AG08396 (cell line): Measurements from ENCODE around the gene GLG1.
"Not testable (repeated sequence)": the region's sequence is repeated elsewhere in the genome, so short reads cannot be mapped to it uniquely, and the experiment has no call there.

Experiments
- DNase-seq: peaks from one replicate; pipeline ENCODE4 v3.0.0; 2012; ENCODE audit warnings: low spot score, mixed read lengths

The GLG1 gene

DNA sequence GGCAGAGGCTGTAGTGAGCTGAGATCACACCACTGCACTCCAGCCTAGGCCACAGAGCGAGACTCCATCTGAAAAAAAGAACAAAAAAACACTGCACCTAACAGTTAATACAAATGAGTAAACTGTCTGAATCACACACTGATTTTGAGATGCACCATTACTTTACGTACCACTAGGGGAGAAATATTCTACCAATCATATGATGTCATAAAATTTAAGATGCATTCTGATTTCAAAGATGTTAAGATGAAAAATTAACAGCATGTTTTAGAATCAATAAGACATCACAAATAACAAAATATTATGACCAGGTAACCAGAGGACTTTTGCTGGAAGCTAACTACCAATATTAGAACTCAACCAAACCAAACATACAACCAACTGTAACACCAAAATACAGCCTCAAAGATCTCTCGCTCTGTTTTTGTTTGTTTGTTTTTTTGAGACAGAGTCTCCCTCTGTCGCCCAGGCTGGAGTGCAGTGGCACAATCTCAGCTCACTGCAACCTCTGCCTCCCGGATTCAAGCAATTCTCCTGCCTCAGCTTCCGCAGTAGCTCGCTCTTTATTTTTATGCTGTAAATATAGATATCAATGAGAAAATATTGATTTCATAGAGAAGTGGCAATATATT is 31.6 kb downstream of the GLG1 start:
- DNase-seq, result no peak

DNA sequence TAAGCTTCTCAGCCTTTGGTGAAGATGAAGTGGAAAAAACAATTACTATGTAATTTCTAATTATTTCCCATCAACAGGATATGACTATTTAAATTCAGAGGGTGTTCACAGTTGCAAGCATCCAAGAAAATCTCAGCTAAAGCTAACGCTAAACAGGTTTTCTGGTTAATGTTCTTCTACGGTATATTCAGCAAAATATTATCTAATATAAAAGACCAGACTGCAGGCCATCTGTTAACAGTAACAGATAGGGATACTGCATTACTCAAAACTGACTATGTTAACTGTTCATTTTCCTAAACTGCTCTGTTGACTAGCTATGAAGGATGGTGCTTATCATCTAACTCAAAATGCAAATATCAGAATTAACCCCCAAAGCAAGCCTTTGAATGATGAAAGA is 32.8 kb downstream of the GLG1 start:
- DNase-seq, result no peak

DNA sequence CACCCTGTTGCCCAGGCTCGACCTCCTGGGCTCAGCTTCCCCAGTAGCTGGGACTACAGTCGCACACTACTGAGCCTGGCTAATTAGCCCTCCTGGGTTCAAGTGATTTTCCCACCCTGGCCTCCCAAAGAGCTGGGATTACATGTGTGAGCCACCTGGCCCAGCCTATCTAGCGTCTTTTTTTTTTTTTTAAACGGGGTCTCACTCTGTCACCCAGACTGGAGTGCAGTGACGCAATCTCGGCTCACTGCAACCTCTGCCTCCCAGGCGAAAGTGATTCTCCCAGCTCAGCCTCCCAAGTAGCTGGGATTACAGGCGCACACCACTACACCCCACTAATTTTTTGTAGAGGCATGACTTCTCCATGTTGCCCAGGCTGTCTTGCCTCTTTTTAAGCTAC is 33.3 kb downstream of the GLG1 start:
- no peak for DNase-seq

DNA sequence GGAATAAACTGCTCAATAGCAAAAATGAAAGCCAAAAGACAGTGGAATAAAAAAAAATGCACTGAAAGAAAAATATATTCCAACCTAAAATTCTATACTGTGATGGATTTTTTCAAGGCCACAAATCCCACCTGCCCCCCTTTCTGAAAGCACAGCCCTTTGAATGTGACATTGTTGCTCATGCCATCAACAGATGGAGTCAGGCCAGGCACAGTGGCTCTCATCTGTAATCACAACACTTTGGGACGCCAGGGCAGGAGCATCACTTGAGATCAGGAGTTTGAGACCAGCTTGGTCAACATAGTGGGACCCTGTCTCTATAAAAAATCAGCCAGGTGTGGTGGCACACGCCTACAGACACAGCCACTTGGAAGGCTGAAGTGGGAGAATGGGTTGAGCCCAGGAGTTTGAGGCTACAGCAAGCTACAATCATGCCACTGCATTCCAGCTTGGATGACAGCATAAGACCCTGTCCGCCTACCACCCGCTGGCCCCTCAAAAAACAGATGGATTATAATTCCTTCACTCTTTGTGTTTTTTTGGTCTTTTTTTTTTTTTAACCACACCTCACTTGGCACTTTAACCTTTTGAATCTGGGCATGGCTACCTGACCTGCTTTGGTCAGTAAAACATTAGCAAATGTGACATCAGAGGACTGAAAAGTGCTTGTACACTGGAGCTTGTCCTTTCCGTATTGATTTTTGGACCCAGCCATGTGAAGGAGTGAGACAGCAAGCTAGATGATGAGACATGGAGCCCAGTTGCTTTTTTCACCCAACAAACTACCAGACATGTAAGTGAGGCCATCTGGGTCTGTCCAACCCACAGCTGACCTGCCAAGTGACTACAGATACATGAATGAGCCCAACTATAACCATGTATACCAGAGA is 36.3 kb downstream of the GLG1 start:
- no peak for DNase-seq

DNA sequence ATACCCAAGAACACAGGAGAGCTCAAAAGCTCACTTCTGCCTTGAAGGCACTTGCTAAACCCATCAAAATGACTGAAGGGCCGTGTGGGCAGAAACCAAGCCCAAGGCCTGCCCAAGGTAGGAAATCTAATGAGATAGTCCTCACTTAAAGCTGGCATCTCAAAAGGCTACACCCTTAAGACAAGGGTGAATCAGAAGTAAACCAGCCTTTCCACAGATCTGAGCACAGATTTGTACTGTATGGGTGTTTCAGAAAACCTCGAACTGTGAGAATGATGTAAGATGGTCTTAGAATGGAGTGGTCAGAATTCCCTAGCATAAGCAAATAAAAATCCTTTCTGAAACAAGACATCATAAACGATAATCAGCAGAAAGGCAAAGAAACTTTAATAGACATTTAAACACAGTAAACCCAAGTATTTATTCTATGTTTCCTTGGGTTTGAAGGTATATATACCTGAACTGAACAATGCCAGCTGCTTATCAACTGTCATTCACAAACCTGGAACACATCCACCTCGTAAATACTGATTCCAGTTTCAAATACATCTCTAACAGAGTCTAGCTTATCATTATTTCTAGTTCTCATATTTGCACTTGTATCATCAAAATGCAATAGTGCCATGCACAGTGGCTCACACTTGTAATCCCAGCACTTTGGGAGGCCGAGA is 37.8 kb downstream of the GLG1 start:
- peak; percentile 27 for DNase-seq

DNA sequence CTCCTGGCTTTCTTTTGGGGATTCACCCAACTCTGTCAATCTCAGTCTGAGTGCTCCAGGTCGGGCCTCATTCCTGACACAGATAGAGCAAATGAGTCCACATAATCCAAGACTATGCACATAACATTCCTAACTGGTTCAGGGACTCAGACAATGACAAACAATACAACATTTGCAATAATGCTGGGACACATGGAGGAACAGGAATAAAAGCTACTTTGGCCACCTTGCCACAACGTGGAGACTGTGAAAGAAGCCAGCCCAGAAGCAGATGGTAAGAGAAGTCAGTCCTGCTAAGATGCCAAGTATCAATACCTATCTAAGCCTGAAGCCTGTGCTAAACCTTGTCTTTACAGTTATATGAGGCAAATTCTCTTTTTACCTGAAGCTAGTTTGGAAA is 39.0 kb downstream of the GLG1 start:
- DNase-seq, result no peak

DNA sequence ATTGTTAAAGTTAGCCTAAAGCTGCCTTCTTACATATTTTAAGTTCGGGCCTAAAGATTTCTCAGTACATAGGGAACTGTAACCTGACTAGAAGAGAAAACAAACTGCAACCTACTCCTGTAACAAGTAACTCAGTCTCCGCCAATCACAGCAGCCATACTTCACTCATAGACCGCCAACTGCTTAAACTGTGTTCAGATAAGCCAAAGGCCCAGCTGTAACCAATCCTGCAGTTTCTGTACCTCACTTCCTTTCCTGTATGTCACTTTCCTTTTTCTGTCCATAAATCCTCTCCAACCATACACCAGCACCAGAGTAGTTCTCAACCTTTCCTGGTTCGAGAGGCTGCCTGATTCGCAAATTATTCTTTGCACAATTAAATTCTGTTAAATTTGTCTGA is 41.5 kb downstream of the GLG1 start:
- DNase-seq, result no peak

DNA sequence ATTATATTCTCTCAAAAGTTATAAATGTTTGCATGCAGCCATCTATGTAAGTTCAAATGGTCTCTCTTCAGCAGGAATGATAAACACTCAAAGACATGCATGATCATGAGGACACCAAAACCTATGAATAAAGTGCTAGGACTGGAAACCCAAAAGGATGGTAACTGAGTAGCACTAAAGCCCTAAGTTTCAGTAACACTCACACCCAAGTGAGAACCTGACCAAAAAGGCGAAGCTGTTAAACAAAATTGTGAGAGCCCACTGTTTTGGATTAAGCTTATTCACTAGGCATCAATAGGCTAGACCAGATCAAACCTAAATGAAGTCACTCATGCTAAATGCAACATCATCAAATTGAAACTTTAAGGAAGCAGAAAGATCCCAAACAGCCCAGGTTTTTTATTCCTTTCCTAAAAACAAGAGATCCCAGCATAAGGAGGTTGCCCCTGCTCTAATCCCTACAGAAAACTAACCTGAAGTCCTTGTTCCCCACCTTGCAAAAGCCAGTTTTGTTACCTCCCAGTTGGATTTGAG is 42.4 kb downstream of the GLG1 start:
- no peak for DNase-seq

DNA sequence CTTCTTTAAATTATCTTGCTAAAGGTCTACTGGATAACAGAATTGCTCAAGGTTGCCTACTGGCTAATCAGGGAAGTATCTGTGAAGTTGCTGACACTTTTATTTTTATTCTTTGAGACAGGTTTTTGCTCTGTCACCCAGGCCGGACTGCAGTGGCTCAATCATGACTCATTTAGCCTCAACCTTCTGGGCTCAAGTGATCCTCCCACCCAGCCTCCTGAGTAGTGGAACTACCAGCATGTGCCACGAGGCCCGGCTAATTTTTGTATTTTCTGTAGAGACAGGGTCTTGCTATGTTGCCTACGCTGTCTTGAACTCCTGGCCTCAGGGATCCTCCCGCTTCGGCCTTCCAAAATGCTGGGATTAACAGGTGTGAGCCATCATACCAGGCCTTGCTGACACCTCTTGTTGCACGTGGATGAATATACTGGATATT is 43.1 kb downstream of the GLG1 start:
- DNase-seq, result no peak

DNA sequence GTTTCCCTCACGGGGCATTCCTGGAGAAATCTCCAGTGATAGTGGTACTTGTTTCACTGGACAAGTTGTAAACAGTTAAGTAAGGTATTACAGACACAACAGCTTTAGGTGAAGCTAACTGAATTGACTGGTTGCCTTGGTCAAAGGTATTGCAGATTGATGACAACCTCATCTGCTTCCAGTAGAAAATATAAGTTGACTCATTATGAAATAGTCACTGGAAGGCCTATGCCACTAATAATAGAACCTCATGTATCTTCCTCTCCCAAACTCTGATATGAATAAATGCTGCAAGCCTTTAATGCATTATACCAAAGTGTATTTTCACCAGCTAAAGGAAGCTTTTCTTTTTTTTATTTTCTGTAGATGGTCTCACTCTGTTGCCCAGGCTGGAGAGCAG is 44.8 kb downstream of the GLG1 start:
- no peak for DNase-seq

DNA sequence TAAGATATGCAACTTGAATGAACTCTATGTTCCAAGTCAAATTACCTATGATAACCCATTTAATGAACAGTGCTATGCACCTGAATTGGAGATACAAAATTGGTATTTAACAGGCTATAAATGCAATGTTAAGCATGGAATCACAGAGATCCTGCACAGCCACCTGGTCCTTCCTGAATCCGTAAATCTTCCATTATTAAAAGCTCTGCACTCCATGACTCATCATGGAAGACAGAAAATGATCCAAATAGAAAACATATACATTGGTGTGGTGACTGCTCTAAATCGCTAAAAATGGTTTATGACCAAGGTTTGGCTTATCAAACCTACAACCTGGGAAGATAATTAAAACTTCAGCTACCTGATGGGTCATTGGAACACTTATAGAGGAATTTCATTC is 45.3 kb downstream of the GLG1 start:
- no peak for DNase-seq

DNA sequence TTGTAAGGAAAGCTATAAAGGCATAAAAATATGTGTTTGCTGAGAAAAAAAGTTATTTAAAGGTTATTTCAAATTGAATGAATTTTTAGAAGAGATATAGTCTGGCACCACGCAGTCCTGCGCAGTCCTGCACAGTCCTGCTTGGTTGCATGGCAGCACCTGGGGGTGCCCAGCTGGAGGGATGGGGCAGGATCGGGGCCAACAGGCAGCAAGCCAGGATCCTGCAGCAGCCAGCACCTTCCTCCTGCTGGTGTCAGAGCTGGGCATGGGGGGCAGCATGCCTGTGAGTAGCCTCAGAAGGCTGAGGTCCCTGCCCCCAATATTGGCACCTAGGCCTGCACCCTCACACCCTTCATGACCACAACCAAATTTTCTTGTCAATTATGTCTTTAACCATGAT is 46.0 kb downstream of the GLG1 start:
- no peak for DNase-seq

DNA sequence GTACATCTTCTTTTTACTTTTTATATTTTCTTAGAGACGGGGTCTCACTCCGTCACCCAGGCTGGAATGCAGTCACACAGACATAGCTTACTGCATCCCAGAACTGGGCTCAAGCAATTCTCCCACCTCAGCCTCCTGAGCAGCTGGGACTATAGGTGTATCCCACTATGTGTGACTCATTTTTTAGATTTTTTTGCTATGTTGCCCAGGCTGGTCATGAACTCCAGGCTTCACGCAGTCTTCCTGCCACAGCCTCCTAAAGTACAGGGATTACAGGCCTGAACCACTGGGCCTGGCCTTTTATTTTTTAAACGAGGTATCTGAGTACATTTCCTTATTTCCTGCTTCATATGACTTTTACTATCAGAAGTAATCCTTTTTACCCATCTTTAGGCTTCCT is 48.0 kb downstream of the GLG1 start:
- no peak for DNase-seq

DNA sequence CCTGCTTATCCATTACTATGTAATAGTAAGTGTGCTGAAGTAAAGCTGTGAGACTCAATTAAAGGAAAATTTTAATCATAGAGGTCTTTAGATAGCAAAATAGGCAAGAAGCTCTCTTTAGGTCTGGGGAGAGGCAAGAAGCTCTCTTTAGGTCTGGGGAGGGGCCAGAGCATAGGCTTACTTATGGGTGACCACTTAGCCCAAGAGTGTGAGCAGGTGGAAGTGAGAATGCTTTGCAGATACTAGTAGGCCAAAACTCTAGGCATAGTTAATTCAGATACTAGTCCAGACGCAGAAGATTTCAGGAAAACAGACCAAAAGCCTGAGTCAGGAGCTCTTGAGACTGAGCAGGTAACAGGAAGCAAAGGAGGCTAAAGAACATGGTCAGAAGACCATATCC is 49.6 kb downstream of the GLG1 start:
- DNase-seq, result no peak

DNA sequence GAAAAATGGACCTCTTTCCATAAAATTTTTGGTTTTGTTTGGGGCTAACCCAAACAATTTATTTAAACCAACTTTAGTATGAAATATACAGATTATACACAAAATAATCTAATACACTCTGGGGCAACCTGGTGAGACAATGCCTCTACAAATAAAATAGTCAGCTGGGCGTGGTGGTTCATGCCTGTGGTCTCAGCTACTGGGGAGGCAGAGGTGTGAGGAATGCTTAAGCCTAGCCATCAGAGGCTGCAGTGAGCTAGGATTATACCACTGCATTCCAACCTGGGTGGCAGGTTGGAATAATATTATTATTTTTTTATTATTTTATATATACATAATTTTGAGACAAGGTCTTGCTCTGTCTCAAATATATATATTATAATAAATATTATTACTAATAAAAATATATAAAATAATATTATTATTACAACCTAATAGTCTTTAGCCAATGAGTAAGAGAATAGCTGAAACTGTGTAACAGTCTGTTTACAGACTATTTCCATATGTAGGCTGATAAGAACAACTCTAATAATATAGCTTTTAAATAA is 50.5 kb downstream of the GLG1 start:
- no peak for DNase-seq

DNA sequence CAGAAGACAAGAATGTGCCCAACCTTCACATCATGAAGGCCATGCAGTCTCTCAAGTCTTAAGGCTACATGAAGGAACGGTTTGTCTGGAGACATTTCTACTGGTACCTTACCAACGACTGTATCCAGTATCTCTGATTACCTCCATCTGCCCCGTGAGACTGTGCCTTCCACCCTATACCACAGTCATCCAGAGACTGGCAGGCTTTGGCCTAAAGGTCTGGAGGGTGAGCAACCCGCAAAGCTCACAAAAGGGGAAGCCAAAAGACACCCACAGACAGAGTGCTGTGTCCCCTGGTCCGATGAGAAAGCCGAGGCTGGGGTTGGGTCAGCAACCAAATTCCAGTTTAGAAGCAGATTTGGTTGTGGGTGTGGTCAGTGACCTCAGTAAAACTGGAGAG is 54.6 kb downstream of the GLG1 start:
- not testable (repeated sequence) for DNase-seq

DNA sequence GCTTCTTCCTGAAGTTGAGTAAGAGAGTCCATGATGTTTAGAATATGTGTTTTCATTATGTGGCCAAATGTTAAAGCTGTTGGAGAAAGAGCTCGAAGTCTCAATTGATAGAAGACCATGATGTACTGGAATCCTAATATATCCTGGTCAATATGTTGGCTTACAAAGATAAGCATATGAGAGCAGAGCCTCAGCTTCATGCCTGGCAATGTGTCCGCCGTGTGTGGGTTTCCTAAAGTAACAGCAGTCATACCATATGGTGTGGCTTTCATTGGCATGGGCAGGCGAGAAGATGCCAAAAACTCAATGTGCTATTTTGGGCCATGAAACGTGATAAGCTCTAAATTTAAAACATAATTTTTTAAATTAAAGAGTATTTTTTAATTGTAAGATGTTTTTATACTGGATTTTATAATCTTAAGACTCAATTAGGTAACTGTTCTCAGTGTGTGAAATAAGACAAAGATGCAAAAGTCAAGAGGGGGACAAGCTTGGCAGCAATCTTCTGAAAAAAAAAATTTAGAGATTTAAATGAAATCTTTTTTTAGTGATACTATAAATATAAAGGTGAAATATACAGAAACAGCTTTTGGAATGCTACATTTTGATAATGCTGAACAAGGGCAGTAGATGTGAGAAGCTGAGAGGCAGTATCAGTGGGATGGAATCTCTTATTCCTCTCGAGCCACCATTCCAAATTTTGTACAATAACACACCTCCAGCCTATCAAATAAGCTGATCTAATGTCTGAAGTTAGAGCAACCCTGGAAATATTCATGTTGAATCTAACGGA is 56.5 kb downstream of the GLG1 start:
- not testable (repeated sequence) for DNase-seq

DNA sequence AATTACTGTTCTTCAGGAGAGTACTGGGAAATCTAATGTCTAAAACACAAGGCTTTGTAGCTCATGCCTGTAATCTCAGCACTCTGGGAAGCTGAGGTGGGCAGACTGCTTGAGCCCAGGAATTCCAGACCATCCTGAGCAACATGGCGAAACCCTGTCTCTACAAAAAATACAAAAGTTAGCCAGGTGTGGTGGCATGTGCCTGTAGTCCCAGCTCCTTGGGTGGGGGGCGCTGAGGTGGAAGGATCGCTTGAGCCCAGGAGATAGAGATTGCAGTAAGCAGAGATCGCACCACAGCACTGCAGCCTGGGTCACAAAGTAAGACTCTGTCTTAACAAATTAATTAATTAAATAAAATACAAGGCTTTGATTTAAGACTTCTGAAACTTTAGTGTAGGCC is 60.8 kb downstream of the GLG1 start:
- not testable (repeated sequence) for DNase-seq

DNA sequence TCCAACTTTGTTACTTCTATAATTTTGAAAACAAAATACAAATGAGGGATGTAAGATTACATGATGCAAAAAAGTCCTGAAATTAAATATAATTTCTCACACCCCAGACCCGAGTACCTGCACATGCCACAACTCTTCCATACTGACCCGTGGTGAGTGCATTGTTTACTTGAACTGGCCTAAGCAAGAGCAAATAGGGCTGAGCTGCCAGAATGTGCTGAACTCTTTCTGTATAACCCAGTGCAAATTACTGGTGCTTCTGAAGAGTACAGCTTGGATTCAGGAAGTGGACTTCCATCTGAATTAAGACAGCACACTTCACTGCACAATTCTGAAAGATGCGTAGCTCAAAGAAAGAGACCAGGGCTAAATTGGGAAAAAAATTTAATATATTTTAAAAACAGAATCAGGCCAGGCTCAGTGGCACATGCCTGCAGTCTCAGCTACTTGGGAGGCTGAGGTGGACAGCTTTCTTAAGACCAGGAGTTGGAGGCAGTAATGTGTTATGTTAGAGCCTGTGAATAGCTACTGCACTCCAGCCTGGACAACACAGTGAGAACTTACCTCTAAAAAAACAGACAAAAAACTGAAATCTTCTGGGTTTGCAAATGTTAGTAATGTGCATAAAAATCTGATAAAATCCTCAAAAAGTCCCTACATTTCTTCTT is 63.9 kb downstream of the GLG1 start:
- DNase-seq, result not testable (repeated sequence)

DNA sequence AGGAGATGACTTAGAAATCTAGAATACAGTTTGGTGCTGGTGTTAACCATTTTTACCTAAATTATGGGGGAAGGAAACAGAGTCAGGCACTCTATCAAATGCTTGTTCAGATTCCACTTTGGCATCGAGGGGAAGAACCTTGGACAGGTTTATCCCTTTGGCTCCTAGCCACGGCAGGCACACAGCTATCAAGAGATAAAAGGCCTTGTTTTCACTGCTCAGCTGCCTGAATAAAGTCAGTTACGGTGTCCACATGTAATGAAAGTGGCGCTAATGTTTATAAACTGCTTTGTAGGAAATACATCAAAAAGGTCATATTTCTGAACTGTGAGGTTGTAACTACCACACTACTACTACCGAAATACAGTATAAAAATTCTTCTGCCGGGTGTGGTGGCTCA is 66.3 kb downstream of the GLG1 start:
- not testable (repeated sequence) for DNase-seq

DNA sequence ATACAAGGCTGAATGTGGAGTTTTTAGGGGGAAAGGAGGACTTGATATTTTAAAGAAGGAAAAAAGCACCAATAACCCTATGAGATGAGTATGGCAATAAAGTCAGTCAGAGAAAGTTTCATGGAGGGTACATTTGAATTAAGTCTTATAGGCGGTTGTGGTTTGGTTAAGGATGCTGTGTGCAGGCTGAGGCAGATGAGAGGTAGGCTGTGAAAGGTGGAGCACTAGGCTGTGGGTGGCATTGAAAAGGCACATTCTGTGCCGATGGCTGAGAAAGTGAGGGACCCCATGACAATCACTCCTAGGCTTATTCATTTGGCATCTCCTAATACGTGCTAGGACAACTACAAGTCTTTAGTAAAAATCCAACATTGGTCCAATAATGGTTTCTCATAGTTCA is 68.1 kb downstream of the GLG1 start:
- not testable (repeated sequence) for DNase-seq
